ENCODE data around the gene PNMA1. TPM values are rescaled to one million over a fixed set of nuclear protein-coding genes. Genes with fewer than 3 reads are reported as not detected.

The PNMA1 gene
- polyA plus RNA-seq, 4 donors: 10.8 to 23.5 (median 14.6) TPM

DNA sequence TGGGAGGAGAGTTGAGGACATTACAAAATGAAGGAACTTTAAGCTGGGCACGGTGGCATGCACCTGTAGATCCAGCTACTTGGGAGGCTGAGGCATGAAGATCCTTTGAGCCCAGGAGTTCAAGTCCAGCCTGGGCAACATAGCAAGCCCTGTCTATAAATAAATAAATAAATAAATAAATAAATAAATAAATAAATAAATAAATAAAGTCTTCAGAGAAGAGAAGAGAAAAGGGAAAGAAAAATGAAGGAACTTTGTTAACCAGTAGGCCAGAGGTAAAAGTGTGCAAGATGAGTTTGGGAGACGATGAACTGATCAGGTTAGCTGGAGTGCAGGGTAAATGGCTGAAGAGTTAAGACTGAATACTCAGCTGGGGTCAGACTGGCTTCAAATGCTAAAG lies 20.1 kb downstream of the PNMA1 start:
- Histone ChIP-seq H3K27me3 (ENCODE audit: control insufficient read depth in 3 of 3, insufficient read depth in 3 of 3, low read length in 3 of 3) (no peaks in the 10 kb centered on the region), H3K36me3 (ENCODE audit: control insufficient read depth in 3 of 3, insufficient read depth in 2 of 3, low read depth in 1 of 3, low read length in 3 of 3) (peaks cover 2 to 12% (median 3%) of the 10 kb centered on the region in 3 donors), H3K4me3 (ENCODE audit: low read depth in 1 of 3, low read length in 3 of 3) (no peak overlapping the region), H3K9me3 (ENCODE audit: control insufficient read depth in 2 of 2, insufficient read depth in 1 of 2, low read depth in 1 of 2, low read length in 1 of 2) (no peaks in the 10 kb centered on the region), H3K27ac (ENCODE audit: low read depth in 1 of 3, low read length in 2 of 3) (no peak overlapping the region), H3K4me1 (ENCODE audit: control insufficient read depth in 3 of 3, insufficient read depth in 2 of 3, low read depth in 1 of 3, low read length in 2 of 3) (no peaks in the 10 kb centered on the region)
- FAIRE-seq (no peak), DNase-seq (no peak)
- WGBS, 3 donors: 97 to 98% (median 97%) methylated on average over 2 of the region's 2 CpGs

DNA sequence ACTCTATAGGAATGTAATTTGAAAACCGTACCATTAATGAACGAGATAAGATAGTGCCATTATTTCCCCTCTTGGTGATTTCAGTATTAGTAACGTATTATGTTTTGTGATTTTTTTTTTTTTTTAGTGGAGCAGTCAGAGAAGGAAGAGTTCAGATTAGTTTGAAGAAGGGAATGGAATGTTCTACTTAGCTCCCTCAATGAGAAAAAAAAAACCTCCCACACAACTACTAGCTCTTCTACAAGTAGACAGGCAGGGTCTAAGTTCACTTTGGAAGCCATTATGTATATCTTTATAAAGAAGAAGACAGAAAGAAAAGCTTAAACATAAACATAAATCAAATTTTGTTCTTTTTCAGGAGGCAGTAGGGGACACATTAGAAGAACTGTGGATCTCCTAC lies 27.3 kb downstream of the PNMA1 start:
- H3K4me1 ChIP-seq (ENCODE audit: control insufficient read depth in 3 of 3, insufficient read depth in 2 of 3, low read depth in 1 of 3, low read length in 2 of 3): no peaks in the 10 kb centered on the region
- H3K27ac ChIP-seq (ENCODE audit: low read depth in 1 of 3, low read length in 2 of 3): no peak overlapping the region
- H3K27me3 ChIP-seq (ENCODE audit: control insufficient read depth in 3 of 3, insufficient read depth in 3 of 3, low read length in 3 of 3): no peaks in the 10 kb centered on the region
- WGBS, 3 donors: 70 to 85% (median 85%) methylated on average over 3 of the region's 3 CpGs
- peaks cover 0 to 8% (median 2%) of the 10 kb centered on the region in 3 donors for H3K36me3 ChIP-seq (ENCODE audit: control insufficient read depth in 3 of 3, insufficient read depth in 2 of 3, low read depth in 1 of 3, low read length in 3 of 3)
- peaks cover 0 to 3% of the 10 kb centered on the region in 2 donors for H3K9me3 ChIP-seq (ENCODE audit: control insufficient read depth in 2 of 2, insufficient read depth in 1 of 2, low read depth in 1 of 2, low read length in 1 of 2)
- FAIRE-seq: no peak
- no peak overlapping the region for H3K4me3 ChIP-seq (ENCODE audit: low read depth in 1 of 3, low read length in 3 of 3)
- no peak for DNase-seq

DNA sequence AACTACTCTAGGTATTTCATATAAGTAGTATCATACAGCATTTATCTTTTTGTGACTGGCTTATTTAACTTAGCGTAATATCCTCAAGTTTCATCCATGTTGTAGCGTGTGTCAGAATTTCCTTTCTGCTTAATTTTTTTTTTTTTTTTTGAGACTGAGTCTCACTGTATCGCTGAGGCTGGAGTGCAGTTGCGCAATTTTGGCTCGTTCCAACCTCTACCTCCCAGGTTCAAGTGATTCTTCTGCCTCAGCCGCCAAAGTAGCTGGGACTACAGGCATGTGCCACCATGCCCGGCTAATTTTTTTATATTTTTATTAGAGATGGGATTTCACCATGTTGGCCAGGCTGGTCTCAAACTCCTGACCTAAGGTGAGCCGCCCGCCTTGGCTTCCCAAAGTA lies 28.9 kb downstream of the PNMA1 start:
- Histone ChIP-seq H3K4me1 (ENCODE audit: control insufficient read depth in 3 of 3, insufficient read depth in 2 of 3, low read depth in 1 of 3, low read length in 2 of 3) (no peaks in the 10 kb centered on the region), H3K36me3 (ENCODE audit: control insufficient read depth in 3 of 3, insufficient read depth in 2 of 3, low read depth in 1 of 3, low read length in 3 of 3) (peaks cover 0 to 8% (median 2%) of the 10 kb centered on the region in 3 donors), H3K27me3 (ENCODE audit: control insufficient read depth in 3 of 3, insufficient read depth in 3 of 3, low read length in 3 of 3) (no peaks in the 10 kb centered on the region), H3K27ac (ENCODE audit: low read depth in 1 of 3, low read length in 2 of 3) (no peak overlapping the region), H3K4me3 (ENCODE audit: low read depth in 1 of 3, low read length in 3 of 3) (no peak overlapping the region), H3K9me3 (ENCODE audit: control insufficient read depth in 2 of 2, insufficient read depth in 1 of 2, low read depth in 1 of 2, low read length in 1 of 2) (peaks cover 0 to 3% of the 10 kb centered on the region in 2 donors)
- DNase-seq (no peak), FAIRE-seq (no peak)
- WGBS, 3 donors: 92 to 97% (median 95%) methylated on average over 9 of the region's 9 CpGs

DNA sequence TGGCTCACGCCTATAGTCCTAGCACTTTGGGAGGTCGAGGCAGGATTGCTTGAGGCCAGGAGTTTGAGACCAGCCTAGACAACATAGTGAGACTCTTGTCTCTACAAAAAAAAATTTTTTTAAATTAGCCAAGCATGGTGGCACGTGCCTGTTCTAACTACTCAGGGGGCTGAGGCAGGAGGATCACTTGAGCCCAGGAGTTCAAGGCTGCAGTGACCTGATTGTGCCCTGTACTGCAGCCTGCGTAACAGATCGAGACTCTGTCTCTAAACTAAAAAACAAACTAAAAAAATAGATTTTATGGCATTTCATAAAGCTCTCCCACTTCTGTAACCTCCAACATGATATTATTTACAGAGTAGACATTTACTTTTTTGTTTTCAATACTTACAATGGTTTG lies 29.6 kb downstream of the PNMA1 start:
- no peaks in the 10 kb centered on the region for H3K4me1 ChIP-seq (ENCODE audit: control insufficient read depth in 3 of 3, insufficient read depth in 2 of 3, low read depth in 1 of 3, low read length in 2 of 3)
- WGBS, 3 donors: 89 to 96% (median 95%) methylated on average over 5 of the region's 5 CpGs
- DNase-seq: no peak
- no peaks in the 10 kb centered on the region for H3K27me3 ChIP-seq (ENCODE audit: control insufficient read depth in 3 of 3, insufficient read depth in 3 of 3, low read length in 3 of 3)
- peaks cover 0 to 3% of the 10 kb centered on the region in 2 donors for H3K9me3 ChIP-seq (ENCODE audit: control insufficient read depth in 2 of 2, insufficient read depth in 1 of 2, low read depth in 1 of 2, low read length in 1 of 2)
- H3K36me3 ChIP-seq (ENCODE audit: control insufficient read depth in 3 of 3, insufficient read depth in 2 of 3, low read depth in 1 of 3, low read length in 3 of 3): peaks cover 0 to 8% (median 2%) of the 10 kb centered on the region in 3 donors
- no peak overlapping the region for H3K4me3 ChIP-seq (ENCODE audit: low read depth in 1 of 3, low read length in 3 of 3)
- no peak overlapping the region for H3K27ac ChIP-seq (ENCODE audit: low read depth in 1 of 3, low read length in 2 of 3)
- FAIRE-seq: no peak

GRCh38 chr14:73680821-73681220 lies 33.4 kb downstream of the PNMA1 start:
- 95 to 96% (median 95%) methylated on average over 5 of the region's 5 CpGs for WGBS, 3 donors
- Histone ChIP-seq H3K27ac (ENCODE audit: low read depth in 1 of 3, low read length in 2 of 3) (no peak overlapping the region), H3K4me3 (ENCODE audit: low read depth in 1 of 3, low read length in 3 of 3) (no peak overlapping the region), H3K36me3 (ENCODE audit: control insufficient read depth in 3 of 3, insufficient read depth in 2 of 3, low read depth in 1 of 3, low read length in 3 of 3) (peaks cover 0 to 2% (median 0%) of the 10 kb centered on the region in 3 donors), H3K9me3 (ENCODE audit: control insufficient read depth in 2 of 2, insufficient read depth in 1 of 2, low read depth in 1 of 2, low read length in 1 of 2) (peaks cover 0 to 3% of the 10 kb centered on the region in 2 donors), H3K27me3 (ENCODE audit: control insufficient read depth in 3 of 3, insufficient read depth in 3 of 3, low read length in 3 of 3) (no peaks in the 10 kb centered on the region), H3K4me1 (ENCODE audit: control insufficient read depth in 3 of 3, insufficient read depth in 2 of 3, low read depth in 1 of 3, low read length in 2 of 3) (no peaks in the 10 kb centered on the region)
- FAIRE-seq (no peak), DNase-seq (no peak)

DNA sequence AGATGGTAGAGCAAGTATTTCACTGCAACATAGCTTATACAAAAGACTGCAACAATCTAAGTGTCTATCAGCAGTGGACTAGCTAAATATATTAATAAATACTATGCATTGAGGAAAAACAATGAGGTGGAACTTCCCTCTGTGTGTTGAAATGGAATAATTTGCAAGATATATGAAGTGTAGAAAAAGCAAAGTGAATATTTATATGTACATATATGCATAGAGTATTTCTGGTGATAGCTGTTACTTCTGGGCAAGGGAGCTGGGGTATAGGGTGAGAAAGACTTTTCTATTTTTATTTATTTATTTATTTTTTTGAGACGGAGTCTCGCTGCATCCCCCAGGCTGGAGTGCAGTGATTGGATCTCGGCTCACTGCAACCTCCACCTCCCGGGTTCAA lies 35.5 kb downstream of the PNMA1 start:
- no peaks in the 10 kb centered on the region for H3K27me3 ChIP-seq (ENCODE audit: control insufficient read depth in 3 of 3, insufficient read depth in 3 of 3, low read length in 3 of 3)
- peaks cover 0 to 12% (median 0%) of the 10 kb centered on the region in 3 donors for H3K36me3 ChIP-seq (ENCODE audit: control insufficient read depth in 3 of 3, insufficient read depth in 2 of 3, low read depth in 1 of 3, low read length in 3 of 3)
- no peak overlapping the region for H3K27ac ChIP-seq (ENCODE audit: low read depth in 1 of 3, low read length in 2 of 3)
- 96 to 98% (median 96%) methylated on average over 4 of the region's 4 CpGs for WGBS, 3 donors
- H3K4me1 ChIP-seq (ENCODE audit: control insufficient read depth in 3 of 3, insufficient read depth in 2 of 3, low read depth in 1 of 3, low read length in 2 of 3): no peaks in the 10 kb centered on the region
- no peak overlapping the region for H3K4me3 ChIP-seq (ENCODE audit: low read depth in 1 of 3, low read length in 3 of 3)
- no peak for DNase-seq
- H3K9me3 ChIP-seq (ENCODE audit: control insufficient read depth in 2 of 2, insufficient read depth in 1 of 2, low read depth in 1 of 2, low read length in 1 of 2): peaks cover 0 to under 1% of the 10 kb centered on the region in 2 donors
- no peak for FAIRE-seq

DNA sequence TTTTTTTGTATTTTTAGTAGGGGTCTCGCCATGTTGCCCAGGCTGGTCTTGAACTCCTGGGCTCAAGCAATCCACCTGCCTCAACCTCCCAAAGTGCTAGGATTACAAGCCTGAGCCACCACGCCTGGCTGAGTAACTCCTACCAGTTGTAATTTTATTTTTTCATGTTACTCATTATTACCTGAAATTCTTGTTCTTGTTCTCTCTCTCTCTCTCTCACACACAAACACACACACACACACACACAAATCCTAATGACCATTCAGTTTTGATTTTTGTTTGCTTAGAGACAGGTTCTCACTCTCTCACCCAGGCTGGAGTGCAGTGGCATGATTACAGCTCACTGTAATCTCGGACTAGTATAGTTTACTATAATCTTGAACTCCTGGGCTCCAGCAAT lies 39.2 kb downstream of the PNMA1 start:
- DNase-seq (no peak), FAIRE-seq (no peak)
- no peaks in the 10 kb centered on the region for H3K27me3 ChIP-seq (ENCODE audit: control insufficient read depth in 3 of 3, insufficient read depth in 3 of 3, low read length in 3 of 3)
- H3K9me3 ChIP-seq (ENCODE audit: control insufficient read depth in 2 of 2, insufficient read depth in 1 of 2, low read depth in 1 of 2, low read length in 1 of 2): no peaks in the 10 kb centered on the region
- peaks cover 0 to 12% (median 0%) of the 10 kb centered on the region in 3 donors for H3K36me3 ChIP-seq (ENCODE audit: control insufficient read depth in 3 of 3, insufficient read depth in 2 of 3, low read depth in 1 of 3, low read length in 3 of 3)
- H3K4me1 ChIP-seq (ENCODE audit: control insufficient read depth in 3 of 3, insufficient read depth in 2 of 3, low read depth in 1 of 3, low read length in 2 of 3): no peaks in the 10 kb centered on the region
- no peak overlapping the region for H3K27ac ChIP-seq (ENCODE audit: low read depth in 1 of 3, low read length in 2 of 3)
- 80 to 95% (median 93%) methylated on average over 3 of the region's 3 CpGs for WGBS, 3 donors
- H3K4me3 ChIP-seq (ENCODE audit: low read depth in 1 of 3, low read length in 3 of 3): no peak overlapping the region

GRCh38 chr14:73667854-73668253 lies 46.3 kb downstream of the PNMA1 start:
- no peaks in the 10 kb centered on the region for H3K36me3 ChIP-seq (ENCODE audit: control insufficient read depth in 3 of 3, insufficient read depth in 2 of 3, low read depth in 1 of 3, low read length in 3 of 3)
- no peaks in the 10 kb centered on the region for H3K9me3 ChIP-seq (ENCODE audit: control insufficient read depth in 2 of 2, insufficient read depth in 1 of 2, low read depth in 1 of 2, low read length in 1 of 2)
- no peak for FAIRE-seq
- no peak for DNase-seq
- no peak overlapping the region for H3K27ac ChIP-seq (ENCODE audit: low read depth in 1 of 3, low read length in 2 of 3)
- H3K4me1 ChIP-seq (ENCODE audit: control insufficient read depth in 3 of 3, insufficient read depth in 2 of 3, low read depth in 1 of 3, low read length in 2 of 3): peaks cover 0 to 2% (median 0%) of the 10 kb centered on the region in 3 donors
- no peak overlapping the region for H3K4me3 ChIP-seq (ENCODE audit: low read depth in 1 of 3, low read length in 3 of 3)
- H3K27me3 ChIP-seq (ENCODE audit: control insufficient read depth in 3 of 3, insufficient read depth in 3 of 3, low read length in 3 of 3): no peaks in the 10 kb centered on the region
- 86 to 100% (median 93%) methylated on average over 3 of the region's 3 CpGs for WGBS, 3 donors

GRCh38 chr14:73666583-73666982 lies 47.6 kb downstream of the PNMA1 start:
- no peak for FAIRE-seq
- Histone ChIP-seq H3K36me3 (ENCODE audit: control insufficient read depth in 3 of 3, insufficient read depth in 2 of 3, low read depth in 1 of 3, low read length in 3 of 3) (no peaks in the 10 kb centered on the region), H3K4me3 (ENCODE audit: low read depth in 1 of 3, low read length in 3 of 3) (no peak overlapping the region), H3K4me1 (ENCODE audit: control insufficient read depth in 3 of 3, insufficient read depth in 2 of 3, low read depth in 1 of 3, low read length in 2 of 3) (peaks cover 0 to 2% (median 0%) of the 10 kb centered on the region in 3 donors), H3K27ac (ENCODE audit: low read depth in 1 of 3, low read length in 2 of 3) (no peak overlapping the region), H3K27me3 (ENCODE audit: control insufficient read depth in 3 of 3, insufficient read depth in 3 of 3, low read length in 3 of 3) (no peaks in the 10 kb centered on the region), H3K9me3 (ENCODE audit: control insufficient read depth in 2 of 2, insufficient read depth in 1 of 2, low read depth in 1 of 2, low read length in 1 of 2) (no peaks in the 10 kb centered on the region)
- 89 to 92% (median 90%) methylated on average over 5 of the region's 5 CpGs for WGBS, 3 donors
- no peak for DNase-seq

All from small intestine (tissue), 7 donors.